Activated CD8-positive, alpha-beta memory T cell treated with anti-CD3 and anti-CD28 coated beads for 48 hours (primary cell): ENCODE results near the gene CERS4.
"Not testable (repeated sequence)": the region's sequence is repeated elsewhere in the genome, so short reads cannot be mapped to it uniquely, and the experiment has no call there.

ENCODE experiments used
- DNase-seq, 3 experiments: peaks; one replicate each; pipeline ENCODE4 v3.0.0-alpha.2; 2020; ENCODE audit warnings: low read depth in 2 of 3, low spot score in 2 of 3

Gene CERS4

GRCh38 chr19:8208922-8209461 lies at the start of gene CERS4:
Gene CERS4, plus strand, starts transcription at chr19:8209370. Its CDS starts 41,707 bp downstream, at chr19:8251077.
- DNase-seq = peak; percentile 47 to 54 (median 49)

- no peak for DNase-seq
These were observed 48.0 kb upstream of the CERS4 start for GRCh38 chr19:8161135-8161646.

GRCh38 chr19:8163759-8164158 lies 45.4 kb upstream of the CERS4 start:
- no peak for DNase-seq

GRCh38 chr19:8167985-8168384 lies 41.2 kb upstream of the CERS4 start:
- DNase-seq = no peak

- DNase-seq = no peak
These were observed 40.6 kb upstream of the CERS4 start for GRCh38 chr19:8168537-8168936.

- no peak for DNase-seq
These were observed 34.5 kb upstream of the CERS4 start for GRCh38 chr19:8174706-8175105.

- DNase-seq = no peak
These were observed 29.2 kb upstream of the CERS4 start for GRCh38 chr19:8180018-8180417.

GRCh38 chr19:8184274-8184673 lies 24.9 kb upstream of the CERS4 start:
- no peak for DNase-seq

- no peak for DNase-seq
These were observed 23.7 kb upstream of the CERS4 start for GRCh38 chr19:8185343-8186068.

GRCh38 chr19:8192221-8192820 lies 16.8 kb upstream of the CERS4 start:
- no peak for DNase-seq

- no peak for DNase-seq
These were observed 14.5 kb upstream of the CERS4 start for GRCh38 chr19:8194528-8195267.

- DNase-seq = no peak
These were observed 12.8 kb upstream of the CERS4 start for GRCh38 chr19:8196271-8196927.

- not testable (repeated sequence) for DNase-seq
These were observed 5.7 kb upstream of the CERS4 start for GRCh38 chr19:8203288-8204120.

- DNase-seq = no peak
These were observed 4.2 kb upstream of the CERS4 start for GRCh38 chr19:8204961-8205360.

GRCh38 chr19:8206147-8207087 lies 2.8 kb upstream of the CERS4 start:
- DNase-seq = no peak

GRCh38 chr19:8207326-8207725 lies 1.8 kb upstream of the CERS4 start:
- DNase-seq = not testable (repeated sequence)

GRCh38 chr19:8208119-8208921 lies 850 bp upstream of the CERS4 start:
- no peak for DNase-seq
